Smooth muscle cell (in vitro differentiated cells): ENCODE data around the gene ANAPC2. TPM values are rescaled to one million over a fixed set of nuclear protein-coding genes. Genes with fewer than 3 reads are reported as not detected.
A peak's percentile ranks its signal among the peaks of the same experiment; 100 is the strongest.

Experiments
- DNase-seq: peaks from one replicate; lab custom pipeline; 2025; ENCODE audit not compliant: unreplicated experiment; lab: John Stamatoyannopoulos, UW
- H2AFZ ChIP-seq: fragments of 200-600 bp; sonication (generic); 2 replicates; pipeline ENCODE4 v1.6.0; 2016; ENCODE audit warnings: antibody characterized with exemption, low read depth, mild to moderate bottlenecking
- H3F3A ChIP-seq: fragments of 200-600 bp; sonication (generic); 2 replicates; pipeline ENCODE4 v1.6.0; 2017; ENCODE audit warnings: antibody characterized with exemption, low read depth
- H3K27ac ChIP-seq: fragments of 200-600 bp; sonication (generic); 2 replicates; pipeline ENCODE4 v1.5.1; 2016; ENCODE audit warnings: low read depth, mild to moderate bottlenecking
- H3K27me3 ChIP-seq: fragments of 200-600 bp; sonication (generic); 2 replicates; pipeline ENCODE4 v1.6.1; 2016; ENCODE audit warnings: low read depth, mild to moderate bottlenecking
- H3K36me3 ChIP-seq: fragments of 200-600 bp; sonication (generic); 2 replicates; pipeline ENCODE4 v1.5.1; 2016; ENCODE audit warnings: low read depth
- H3K4me1 ChIP-seq: fragments of 200-600 bp; sonication (generic); 2 replicates; pipeline ENCODE4 v1.5.1; 2016; ENCODE audit warnings: low read depth
- H3K4me2 ChIP-seq: fragments of 200-600 bp; sonication (generic); 2 replicates; pipeline ENCODE4 v1.6.0; 2016; ENCODE audit warnings: mild to moderate bottlenecking
- H3K4me3 ChIP-seq: fragments of 200-600 bp; sonication (generic); 2 replicates; pipeline ENCODE4 v1.5.1; 2016; ENCODE audit warnings: mild to moderate bottlenecking
- H3K79me2 ChIP-seq: fragments of 200-600 bp; sonication (generic); 2 replicates; pipeline ENCODE4 v1.6.0; 2016; ENCODE audit warnings: low read depth, mild to moderate bottlenecking
- H3K9ac ChIP-seq: fragments of 200-600 bp; sonication (generic); 2 replicates; pipeline ENCODE4 v1.6.0; 2016; ENCODE audit warnings: low read depth
- H3K9me3 ChIP-seq: fragments of 200-600 bp; sonication (generic); replicated peaks from 2 replicates; pipeline ENCODE4 v1.5.1; 2016; ENCODE audit warnings: low read depth
- H4K20me1 ChIP-seq: fragments of 200-600 bp; sonication (generic); 2 replicates; pipeline ENCODE4 v1.6.0; 2016; ENCODE audit warnings: low read depth
- WGBS: methylation state at CpG from one replicate; pipeline ENCODE4 v1.1.7; 2016; ENCODE audit warnings: low lambda C conversion rate; 5-methylcytosine and 5-hydroxymethylcytosine counted together
- polyA plus RNA-seq: library from polyadenylated mRNA; unstranded; fragments of >200 nt; fragmentation: Nextera tagmentation; extraction: Ambion mirVana; gene quantifications from 2 replicates; pipeline ENCODE4 v1.2.1, GENCODE V29; 2016
- total RNA-seq: library from RNA; depleted of rRNA; stranded (reverse); fragments of >200 nt; gene quantifications from 2 replicates; pipeline ENCODE4 v1.2.3, GENCODE V29; 2014
- TF ChIP-seq, protein P1 (sequence below): fragments of 200-600 bp; sonication (generic); IDR thresholded peaks from 2 replicates; pipeline ENCODE4 v1.5.1; 2017; ENCODE audit warnings: borderline replicate concordance, mild to moderate bottlenecking, antibody characterized with exemption; ENCODE audit not compliant: insufficient read depth, poor library complexity, severe bottlenecking

ANAPC2 gene
- total and polyA plus RNA-seq, 2 experiments from 2014 or later: 6.6 to 12.6 TPM

DNA sequence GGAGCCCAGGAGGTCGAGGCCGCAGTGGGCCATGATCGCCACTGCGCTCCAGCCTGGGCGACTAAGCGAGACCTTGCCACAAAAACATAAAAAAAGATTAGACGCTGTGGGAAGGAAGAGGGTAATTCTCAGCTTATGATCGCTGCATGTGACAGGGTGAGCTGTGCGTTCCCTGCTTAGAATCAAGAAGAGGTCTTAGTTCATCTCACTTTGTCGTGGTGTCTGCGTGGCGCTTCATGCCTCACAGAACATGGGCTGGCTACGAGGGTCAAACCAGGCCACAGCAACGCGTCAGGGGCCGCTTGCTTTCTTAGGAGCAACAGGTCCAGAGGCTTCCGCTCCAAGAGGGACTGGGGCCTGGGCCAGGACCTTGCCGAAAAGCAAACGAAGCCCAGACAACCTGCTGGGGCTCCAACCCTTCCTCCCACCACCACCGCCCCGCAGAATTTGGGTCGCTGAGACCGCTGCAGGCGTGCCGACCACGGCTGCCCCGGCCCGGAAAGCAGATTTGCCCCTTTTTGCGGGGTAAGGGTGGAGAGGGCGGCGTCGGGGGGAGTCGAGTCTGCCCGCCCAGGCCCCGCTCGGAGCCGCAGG, 59.4 kb downstream of the ANAPC2 start:
- peaks cover 20% of the 10 kb centered on the region for H4K20me1 ChIP-seq
- TF ChIP-seq, protein P1, sequence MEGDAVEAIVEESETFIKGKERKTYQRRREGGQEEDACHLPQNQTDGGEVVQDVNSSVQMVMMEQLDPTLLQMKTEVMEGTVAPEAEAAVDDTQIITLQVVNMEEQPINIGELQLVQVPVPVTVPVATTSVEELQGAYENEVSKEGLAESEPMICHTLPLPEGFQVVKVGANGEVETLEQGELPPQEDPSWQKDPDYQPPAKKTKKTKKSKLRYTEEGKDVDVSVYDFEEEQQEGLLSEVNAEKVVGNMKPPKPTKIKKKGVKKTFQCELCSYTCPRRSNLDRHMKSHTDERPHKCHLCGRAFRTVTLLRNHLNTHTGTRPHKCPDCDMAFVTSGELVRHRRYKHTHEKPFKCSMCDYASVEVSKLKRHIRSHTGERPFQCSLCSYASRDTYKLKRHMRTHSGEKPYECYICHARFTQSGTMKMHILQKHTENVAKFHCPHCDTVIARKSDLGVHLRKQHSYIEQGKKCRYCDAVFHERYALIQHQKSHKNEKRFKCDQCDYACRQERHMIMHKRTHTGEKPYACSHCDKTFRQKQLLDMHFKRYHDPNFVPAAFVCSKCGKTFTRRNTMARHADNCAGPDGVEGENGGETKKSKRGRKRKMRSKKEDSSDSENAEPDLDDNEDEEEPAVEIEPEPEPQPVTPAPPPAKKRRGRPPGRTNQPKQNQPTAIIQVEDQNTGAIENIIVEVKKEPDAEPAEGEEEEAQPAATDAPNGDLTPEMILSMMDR: no peak
- H3K27me3 ChIP-seq: peaks cover 8% of the 10 kb centered on the region
- peaks cover 5% of the 10 kb centered on the region for H3K4me1 ChIP-seq
- H3K4me3 ChIP-seq: peak overlapping the region; percentile 79
- no peaks in the 10 kb centered on the region for H3F3A ChIP-seq
- no peak for DNase-seq
- peak overlapping the region; percentile 98 for H2AFZ ChIP-seq
- H3K9me3 ChIP-seq: no peaks in the 10 kb centered on the region
- H3K36me3 ChIP-seq: no peaks in the 10 kb centered on the region
- WGBS: 26% methylated on average over 36 of the region's 37 CpGs
- peak overlapping the region; percentile 42 for H3K9ac ChIP-seq
- H3K4me2 ChIP-seq: peak overlapping the region; percentile 90
- H3K27ac ChIP-seq: no peak overlapping the region
- H3K79me2 ChIP-seq: peaks cover 24% of the 10 kb centered on the region

DNA sequence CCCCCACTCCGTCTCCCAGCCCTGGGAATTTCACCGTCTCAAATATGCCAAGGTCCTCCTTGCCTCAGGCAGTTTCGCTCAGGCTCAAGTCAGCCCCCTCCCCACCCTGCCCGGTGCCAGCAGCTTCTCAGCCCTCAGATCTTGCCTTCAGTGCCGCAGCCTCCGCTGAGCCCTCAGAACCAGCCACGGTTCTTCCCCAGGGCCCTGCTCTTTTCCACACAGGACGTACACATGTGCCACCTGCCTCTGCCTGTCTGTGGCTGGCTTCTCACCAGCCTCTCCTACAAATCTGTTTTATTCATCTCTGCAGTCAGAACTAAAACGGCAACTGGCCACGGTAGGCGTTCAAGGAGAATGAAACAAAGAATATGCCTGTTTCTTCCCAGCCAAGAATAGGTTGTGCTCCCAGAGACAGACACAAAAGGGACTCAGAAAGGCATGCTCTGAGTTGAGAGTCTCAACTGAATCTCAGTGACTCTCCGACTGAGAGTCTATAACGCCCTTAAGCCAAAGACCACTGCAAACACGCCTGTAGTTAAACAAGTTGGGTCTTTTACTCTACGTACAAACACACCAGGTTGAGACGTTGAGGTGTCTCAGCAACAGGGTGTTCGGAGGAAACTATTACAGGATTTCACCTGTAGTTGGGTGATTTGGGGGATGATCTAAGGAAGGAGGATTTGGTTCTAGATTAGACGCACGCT, 60.0 kb downstream of the ANAPC2 start:
- Histone ChIP-seq H3K79me2 (peaks cover 24% of the 10 kb centered on the region), H3K9ac (no peak overlapping the region), H2AFZ (no peak overlapping the region), H3K4me3 (peak overlapping the region; percentile 79), H3K4me1 (peaks cover 5% of the 10 kb centered on the region), H3K27me3 (peaks cover 4% of the 10 kb centered on the region), H3K9me3 (no peaks in the 10 kb centered on the region), H3K27ac (no peak overlapping the region), H4K20me1 (peaks cover 24% of the 10 kb centered on the region), H3F3A (no peaks in the 10 kb centered on the region), H3K36me3 (no peaks in the 10 kb centered on the region), H3K4me2 (peak overlapping the region; percentile 90)
- no peak for DNase-seq
- TF ChIP-seq, protein P1: no peak
- 84% methylated on average over 18 of the region's 19 CpGs for WGBS

DNA sequence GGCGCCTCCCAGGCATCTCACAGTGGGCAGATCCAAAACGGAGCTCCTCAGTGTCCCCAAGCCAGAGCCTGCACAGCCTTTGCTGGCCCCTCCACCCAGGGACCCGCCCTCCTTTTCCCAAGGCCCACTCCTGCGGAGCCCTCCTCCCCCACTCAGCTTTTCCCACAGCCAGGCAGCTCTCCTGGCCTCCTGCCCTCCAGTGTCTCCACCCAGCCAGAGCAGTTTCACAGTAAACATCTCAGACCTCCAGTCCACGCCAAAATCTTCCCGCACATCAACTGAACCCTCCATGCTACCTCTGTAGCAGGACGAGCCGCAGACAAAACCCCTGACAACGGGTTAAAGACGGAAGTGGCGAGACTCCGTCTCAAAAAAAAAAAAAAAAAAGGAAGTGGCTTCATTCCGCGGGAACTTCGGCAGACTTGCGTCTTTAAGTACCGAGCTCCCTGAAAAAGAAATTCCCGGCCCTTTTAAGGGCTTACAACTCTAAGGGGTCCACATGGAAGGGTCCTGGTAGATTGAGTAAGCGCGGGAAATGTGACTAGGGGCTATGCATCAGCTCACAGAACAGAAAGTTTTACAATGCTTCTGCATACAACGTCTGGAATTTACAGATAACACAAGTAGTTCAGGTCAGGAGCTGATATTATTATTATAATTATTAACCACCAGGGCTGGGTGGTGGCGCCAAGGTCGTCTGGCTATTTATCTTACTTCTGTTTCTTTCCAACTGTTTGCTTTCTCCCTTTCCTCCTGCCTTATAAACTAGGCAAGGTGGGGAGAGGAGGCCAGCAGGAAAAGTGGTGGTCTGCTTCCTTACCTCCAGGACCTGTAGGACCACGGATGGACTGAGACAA, 60.8 kb downstream of the ANAPC2 start:
- Histone ChIP-seq H3K79me2 (peaks cover 24% of the 10 kb centered on the region), H3K9ac (no peak overlapping the region), H3K9me3 (no peaks in the 10 kb centered on the region), H3K4me3 (peak overlapping the region; percentile 79), H3K4me2 (no peak overlapping the region), H2AFZ (no peak overlapping the region), H3K27me3 (no peaks in the 10 kb centered on the region), H4K20me1 (peaks cover 24% of the 10 kb centered on the region), H3K36me3 (no peaks in the 10 kb centered on the region), H3K27ac (no peak overlapping the region), H3K4me1 (peaks cover 5% of the 10 kb centered on the region), H3F3A (no peaks in the 10 kb centered on the region)
- no peak for DNase-seq
- 85% methylated on average over 24 of the region's 24 CpGs for WGBS
- TF ChIP-seq, protein P1: no peak
